Medulla oblongata (tissue), 1 donor: ENCODE results near the gene LRP1B.

Source experiments
- DNase-seq: peaks from one replicate; pipeline ENCODE4 v3.0.0-alpha.2; 2015; ENCODE audit errors: extremely low spot score

Gene LRP1B

GRCh38 chr2:141151611-141152286 lies 979.1 kb downstream of the LRP1B start:
- no peak for DNase-seq

GRCh38 chr2:141142025-141142424 lies 988.8 kb downstream of the LRP1B start:
- DNase-seq = no peak

DNA sequence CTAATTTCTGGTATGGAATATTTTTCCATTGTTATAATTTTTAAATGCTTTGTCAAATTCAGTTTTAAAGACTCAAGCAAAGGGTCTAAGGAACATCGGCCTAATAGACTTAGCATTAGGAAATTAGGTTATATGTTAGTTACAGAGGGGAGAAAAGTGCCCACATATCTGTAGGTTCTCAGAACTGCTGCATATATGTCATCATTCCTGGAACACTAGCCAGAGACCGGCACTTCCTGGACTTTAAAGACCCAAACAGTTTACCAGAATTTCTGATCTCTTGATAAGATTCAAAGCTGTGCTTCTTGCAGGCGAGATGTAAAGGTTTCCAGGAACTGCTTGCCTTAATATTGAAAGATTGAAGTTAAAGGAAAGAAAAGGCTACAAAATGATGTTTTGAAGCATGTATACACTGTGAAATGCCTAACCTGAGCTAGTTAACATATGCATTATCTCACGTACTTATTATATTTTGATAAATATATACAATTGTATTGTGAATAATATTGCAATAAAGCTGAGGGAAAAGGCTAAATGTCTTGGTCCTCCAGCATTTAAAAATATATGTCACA lies 993.6 kb downstream of the LRP1B start:
- no peak for DNase-seq

- no peak for DNase-seq
These were observed 996.9 kb downstream of the LRP1B start for GRCh38 chr2:141133883-141134282.

DNA sequence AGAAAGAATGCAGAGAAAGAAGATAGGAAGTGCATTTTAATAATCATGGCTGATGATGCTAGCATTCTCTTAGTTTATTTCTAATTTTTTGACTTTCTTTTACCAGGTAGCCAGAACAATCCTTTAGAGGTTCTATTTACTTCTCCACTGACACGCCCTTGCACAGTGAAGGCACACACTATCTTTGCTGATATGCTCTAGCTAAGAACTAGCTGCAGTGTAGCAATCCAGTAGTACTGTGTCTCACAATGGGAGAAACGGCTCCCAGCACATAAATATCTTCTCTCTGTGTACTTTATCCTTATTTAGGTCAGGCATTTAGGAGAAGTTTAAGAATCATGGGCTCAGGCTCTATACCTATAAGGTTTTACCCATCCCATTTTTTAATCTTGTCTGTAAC lies 1005.4 kb downstream of the LRP1B start:
- DNase-seq = no peak

- DNase-seq = no peak
These were observed 1012.0 kb downstream of the LRP1B start for GRCh38 chr2:141118836-141119235.

- DNase-seq = peak; percentile 27
These were observed 1017.5 kb downstream of the LRP1B start for GRCh38 chr2:141113301-141113700.

DNA sequence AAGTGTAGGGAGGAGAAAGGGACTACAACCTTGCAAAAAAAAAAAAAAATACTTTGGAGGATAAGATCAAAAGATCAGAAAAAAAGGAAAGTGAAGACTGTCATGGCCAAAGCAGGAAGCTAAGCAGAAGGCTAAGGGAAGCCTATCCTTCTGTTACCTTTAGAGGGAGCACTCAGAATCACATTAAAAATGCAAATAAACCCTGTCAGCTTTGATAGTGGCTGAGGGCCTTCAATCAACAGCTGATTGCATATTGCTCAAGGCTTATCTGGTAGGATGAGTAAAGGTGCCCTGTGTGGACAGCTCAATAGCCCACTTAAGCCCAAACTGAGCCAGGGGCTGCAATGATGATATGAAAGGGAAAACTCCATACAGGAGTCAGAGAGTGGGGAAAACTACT lies 1021.2 kb downstream of the LRP1B start:
- DNase-seq = no peak

GRCh38 chr2:141105763-141106162 lies 1025.1 kb downstream of the LRP1B start:
- DNase-seq = peak; percentile 18

- DNase-seq = no peak
These were observed 1027.6 kb downstream of the LRP1B start for GRCh38 chr2:141103216-141103615.

- no peak for DNase-seq
These were observed 1051.6 kb downstream of the LRP1B start for GRCh38 chr2:141079231-141079630.

DNA sequence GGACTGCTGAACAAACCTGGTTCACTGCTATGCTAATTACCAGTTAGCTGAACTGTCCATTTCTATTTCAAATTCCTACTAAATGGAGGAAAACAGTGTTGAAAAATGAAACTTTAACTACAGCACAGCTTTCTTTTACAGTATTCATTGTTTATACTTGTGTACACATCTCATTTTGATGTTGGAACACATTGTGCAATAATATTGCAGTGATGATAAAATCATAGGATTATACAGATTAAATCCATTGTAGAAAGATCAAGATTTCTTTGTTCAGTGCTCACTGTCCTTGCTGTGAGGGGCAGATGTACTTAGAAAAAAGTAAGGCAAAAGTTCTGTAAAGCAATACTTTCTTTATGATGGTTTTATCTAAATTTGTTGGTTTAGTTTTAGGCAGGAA lies 1055.1 kb downstream of the LRP1B start:
- DNase-seq = no peak

- DNase-seq = no peak
These were observed 1062.6 kb downstream of the LRP1B start for GRCh38 chr2:141068053-141068682.

DNA sequence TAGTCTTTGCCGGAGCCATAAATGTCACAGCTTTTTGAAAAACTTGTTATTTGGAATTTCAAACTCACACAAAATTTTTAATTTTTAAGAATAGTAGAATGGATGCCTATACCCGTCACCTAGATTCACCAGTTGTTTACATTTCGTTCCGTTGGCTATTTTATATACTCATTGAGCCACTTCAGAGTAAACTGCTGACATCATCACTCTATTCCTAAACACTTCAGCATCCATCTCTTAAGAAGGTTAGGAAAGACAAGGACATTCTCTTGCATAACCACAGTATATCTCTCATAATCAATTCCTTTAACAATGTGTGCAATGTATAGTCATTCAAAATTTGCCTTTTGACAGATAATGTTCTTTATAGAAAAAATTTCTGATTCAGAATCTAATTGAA lies 1065.8 kb downstream of the LRP1B start:
- DNase-seq = no peak

DNA sequence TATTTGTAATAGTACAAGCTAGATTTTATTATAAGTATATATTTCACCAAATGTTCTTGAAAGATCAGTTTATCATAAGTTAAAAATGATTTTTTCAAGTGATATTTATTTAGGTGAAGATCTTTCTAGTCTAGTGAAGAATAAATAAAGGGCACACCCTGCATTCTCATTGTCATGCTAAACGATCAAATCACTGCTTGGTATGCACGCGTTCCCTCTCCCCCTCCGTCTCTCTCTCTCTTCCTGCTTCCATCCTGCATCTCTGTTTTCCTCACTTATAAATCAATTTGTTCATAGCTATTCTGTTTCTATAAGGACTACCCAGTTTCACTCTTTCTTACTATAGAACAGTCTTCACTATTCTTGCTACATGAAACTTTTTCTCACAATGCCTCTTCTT lies 1067.4 kb downstream of the LRP1B start:
- DNase-seq = no peak

DNA sequence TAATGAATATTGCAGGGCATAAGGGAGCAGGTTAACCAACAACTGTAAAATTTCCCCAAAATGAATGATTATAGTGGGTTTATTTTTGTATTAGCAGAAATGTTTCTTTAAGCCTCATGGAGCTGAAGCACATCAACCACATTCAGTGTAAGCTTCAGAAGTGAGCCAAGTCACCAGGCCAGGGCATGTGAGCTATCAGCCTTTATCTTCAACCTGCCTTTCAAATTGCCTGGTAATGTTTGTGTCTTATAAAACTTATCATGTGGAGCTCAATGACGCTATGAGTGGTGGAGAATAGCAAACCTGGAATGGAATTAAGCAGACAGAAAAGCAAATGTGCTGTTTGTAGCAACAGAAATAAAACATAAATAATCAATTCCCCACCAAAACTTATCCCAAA lies 1068.4 kb downstream of the LRP1B start:
- peak; percentile 20 for DNase-seq

DNA sequence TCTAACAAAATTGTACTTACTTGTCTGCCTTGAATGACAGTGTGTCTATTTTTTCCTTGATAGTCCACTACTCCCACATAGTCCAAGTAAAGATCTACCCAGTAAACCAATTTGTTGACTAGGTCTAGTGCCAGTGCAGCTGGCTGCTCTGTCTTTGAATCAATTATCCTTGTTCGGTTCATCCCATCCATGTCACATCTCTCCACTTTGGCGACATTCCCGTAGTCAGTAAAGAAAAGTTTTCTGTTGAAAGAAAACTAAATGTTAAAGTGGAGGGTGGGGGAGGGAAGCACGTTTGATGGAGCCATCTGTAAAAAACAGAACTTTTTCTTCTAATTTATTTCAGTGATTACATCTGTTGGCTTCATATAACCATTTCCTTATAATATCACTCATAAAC lies 1068.8 kb downstream of the LRP1B start:
- peak; percentile 53 for DNase-seq

GRCh38 chr2:141058556-141058955 lies 1072.3 kb downstream of the LRP1B start:
- DNase-seq = no peak

DNA sequence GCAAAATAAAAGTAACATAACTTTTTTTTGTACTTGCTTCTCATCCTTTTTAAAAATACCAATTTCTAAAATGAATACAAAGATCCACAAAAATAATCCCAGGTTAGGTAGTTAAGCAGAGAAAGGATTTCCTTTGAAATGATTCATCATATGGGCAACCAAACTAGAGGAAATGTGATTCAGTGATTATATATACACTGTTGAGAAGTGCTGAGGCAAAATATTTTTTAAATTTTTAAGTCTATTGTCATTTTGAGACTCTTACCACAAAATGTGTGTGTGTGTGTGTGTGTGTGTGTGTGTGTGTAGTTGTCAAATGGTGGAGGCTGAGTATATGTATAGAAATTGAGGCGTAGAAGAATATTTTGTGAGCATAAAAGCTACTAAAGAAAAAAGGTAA lies 1075.3 kb downstream of the LRP1B start:
- no peak for DNase-seq

DNA sequence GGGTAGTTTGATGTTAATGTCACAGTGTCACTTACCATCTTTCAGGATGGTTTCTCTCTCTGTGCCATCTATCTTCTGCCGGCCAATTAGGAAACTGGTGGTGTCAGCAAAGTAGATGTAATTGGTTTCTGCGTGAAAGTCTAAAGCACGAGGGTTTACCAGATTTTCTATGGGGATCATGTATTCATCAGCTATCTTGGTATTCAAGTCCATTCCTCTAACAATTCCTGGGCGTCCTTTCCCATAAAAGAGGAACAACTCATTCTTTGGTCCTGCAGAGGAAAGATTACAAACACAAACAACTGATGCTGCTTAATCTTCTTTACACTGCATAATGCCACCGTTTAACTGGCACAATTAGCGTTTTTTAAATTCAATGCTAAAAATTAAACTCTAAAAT lies 1081.9 kb downstream of the LRP1B start:
- peak; percentile 24 for DNase-seq

GRCh38 chr2:141041281-141041680 lies 1089.5 kb downstream of the LRP1B start:
- no peak for DNase-seq

DNA sequence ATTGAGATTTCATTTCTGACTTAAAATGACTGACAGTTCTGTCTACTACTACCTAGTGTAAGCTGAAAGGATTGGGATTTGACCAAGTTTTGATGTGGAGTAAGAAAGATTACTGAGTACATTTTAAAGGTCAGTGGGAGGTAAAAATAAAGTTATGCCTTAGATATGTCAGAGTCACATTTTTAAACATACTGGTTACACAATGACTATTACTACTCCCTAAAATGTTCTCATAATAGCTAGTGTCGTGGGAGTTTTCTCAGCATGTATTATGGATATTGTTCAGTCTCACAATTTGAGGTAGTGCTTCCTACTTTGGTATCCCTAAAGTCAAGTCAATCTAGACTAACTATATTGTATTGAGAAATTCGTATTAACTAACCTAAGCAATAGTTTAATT lies 1092.5 kb downstream of the LRP1B start:
- no peak for DNase-seq

DNA sequence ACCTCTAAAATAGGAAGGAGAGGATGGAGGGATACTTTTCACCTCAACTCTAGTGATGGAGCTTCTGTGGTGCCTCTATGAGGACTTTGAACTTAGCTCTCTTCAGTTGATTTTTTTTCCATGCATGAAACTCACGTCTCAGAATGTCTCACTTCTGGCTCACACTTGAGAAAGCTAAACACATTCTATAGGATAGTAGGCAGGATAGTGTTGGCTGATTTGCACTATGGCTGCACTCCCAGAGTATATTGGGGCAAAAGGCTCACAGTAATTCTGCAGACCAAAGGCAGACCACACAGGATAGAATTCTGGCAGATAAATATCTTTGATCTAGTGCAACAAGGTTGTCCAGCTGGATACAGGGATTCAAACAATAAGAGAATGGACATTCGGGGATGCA lies 1093.5 kb downstream of the LRP1B start:
- no peak for DNase-seq
